Measurements from ENCODE around the gene PLEKHM3.
A peak's percentile ranks its signal among the peaks of the same experiment; 100 is the strongest.

PLEKHM3 gene

GRCh38 chr2:207875473-207876212 is 149.7 kb downstream of the PLEKHM3 start:
- Mint-ChIP-seq H3K4me3 (no peak overlapping the region), H3K27ac (no peak overlapping the region)

GRCh38 chr2:207873794-207874193 is 151.5 kb downstream of the PLEKHM3 start:
- Mint-ChIP-seq H3K36me3 (no peaks in the 10 kb centered on the region), H3K4me3 (no peak overlapping the region), H3K27me3 (no peaks in the 10 kb centered on the region), H3K27ac (no peak overlapping the region), H3K9me3 (no peaks in the 10 kb centered on the region), H3K4me1 (peaks cover 0 to 13% of the 10 kb centered on the region in 2 donors)
- peak; percentile 72 to 82 for ATAC-seq (replicated peaks)
- DNase-seq: no peak

More at GRCh38 chr2:207875473-207876212, 149.7 kb downstream of the PLEKHM3 start:
- H3K4me1 Mint-ChIP-seq: peaks cover 0 to 6% of the 10 kb centered on the region in 2 donors
- ATAC-seq (replicated peaks) (no peak), DNase-seq (no peak)
- no peaks in the 10 kb centered on the region for H3K9me3 Mint-ChIP-seq
- no peaks in the 10 kb centered on the region for H3K36me3 Mint-ChIP-seq
- no peaks in the 10 kb centered on the region for H3K27me3 Mint-ChIP-seq

- H3K9me3 Mint-ChIP-seq: no peaks in the 10 kb centered on the region
- no peaks in the 10 kb centered on the region for H3K36me3 Mint-ChIP-seq
- no peak overlapping the region for H3K4me3 Mint-ChIP-seq
- DNase-seq (no peak), ATAC-seq (replicated peaks) (no peak)
- H3K27ac Mint-ChIP-seq: no peak overlapping the region
- peaks cover 0 to 13% of the 10 kb centered on the region in 2 donors for H3K4me1 Mint-ChIP-seq
- no peaks in the 10 kb centered on the region for H3K27me3 Mint-ChIP-seq
Observed at GRCh38 chr2:207871911-207872310, 153.4 kb downstream of the PLEKHM3 start.

GRCh38 chr2:207871506-207871905 is 153.8 kb downstream of the PLEKHM3 start:
- no peaks in the 10 kb centered on the region for H3K27me3 Mint-ChIP-seq
- no peak overlapping the region for H3K4me3 Mint-ChIP-seq
- no peak for ATAC-seq (replicated peaks)
- H3K9me3 Mint-ChIP-seq: no peaks in the 10 kb centered on the region
- H3K36me3 Mint-ChIP-seq: no peaks in the 10 kb centered on the region
- no peak overlapping the region for H3K27ac Mint-ChIP-seq
- no peak for DNase-seq
- peaks cover 0 to 13% of the 10 kb centered on the region in 2 donors for H3K4me1 Mint-ChIP-seq

- ATAC-seq (replicated peaks) (no peak), DNase-seq (no peak)
- H3K9me3 Mint-ChIP-seq: no peaks in the 10 kb centered on the region
- no peaks in the 10 kb centered on the region for H3K36me3 Mint-ChIP-seq
- no peak overlapping the region for H3K4me3 Mint-ChIP-seq
- H3K27ac Mint-ChIP-seq: no peak overlapping the region
- H3K27me3 Mint-ChIP-seq: no peaks in the 10 kb centered on the region
- H3K4me1 Mint-ChIP-seq: peaks cover 0 to 13% of the 10 kb centered on the region in 2 donors
Observed at GRCh38 chr2:207870814-207871213, 154.5 kb downstream of the PLEKHM3 start.

- DNase-seq: no peak
Observed at GRCh38 chr2:207869784-207870778, 155.2 kb downstream of the PLEKHM3 start.

GRCh38 chr2:207868855-207869596 is 156.3 kb downstream of the PLEKHM3 start:
- ATAC-seq (replicated peaks): no peak
- H3K4me1 Mint-ChIP-seq: peaks cover 0 to 11% of the 10 kb centered on the region in 2 donors
- no peak for DNase-seq
- H3K27ac Mint-ChIP-seq: no peak overlapping the region
- no peaks in the 10 kb centered on the region for H3K27me3 Mint-ChIP-seq
- no peaks in the 10 kb centered on the region for H3K36me3 Mint-ChIP-seq
- H3K9me3 Mint-ChIP-seq: no peaks in the 10 kb centered on the region
- H3K4me3 Mint-ChIP-seq: no peak overlapping the region

More at GRCh38 chr2:207869784-207870778, 155.2 kb downstream of the PLEKHM3 start:
- Mint-ChIP-seq H3K9me3 (no peaks in the 10 kb centered on the region), H3K4me3 (no peak overlapping the region), H3K36me3 (no peaks in the 10 kb centered on the region), H3K27me3 (no peaks in the 10 kb centered on the region), H3K4me1 (peaks cover 0 to 13% of the 10 kb centered on the region in 2 donors), H3K27ac (no peak overlapping the region)
- ATAC-seq (replicated peaks): no peak

GRCh38 chr2:207867905-207868304 is 157.4 kb downstream of the PLEKHM3 start:
- H3K4me1 Mint-ChIP-seq: peaks cover 0 to 7% of the 10 kb centered on the region in 2 donors
- DNase-seq (no peak), ATAC-seq (replicated peaks) (no peak)
- no peaks in the 10 kb centered on the region for H3K27me3 Mint-ChIP-seq
- H3K4me3 Mint-ChIP-seq: no peak overlapping the region
- H3K27ac Mint-ChIP-seq: no peak overlapping the region
- no peaks in the 10 kb centered on the region for H3K9me3 Mint-ChIP-seq
- no peaks in the 10 kb centered on the region for H3K36me3 Mint-ChIP-seq

GRCh38 chr2:207867056-207867455 is 158.3 kb downstream of the PLEKHM3 start:
- no peaks in the 10 kb centered on the region for H3K36me3 Mint-ChIP-seq
- H3K4me1 Mint-ChIP-seq: peaks cover 0 to 7% of the 10 kb centered on the region in 2 donors
- no peak for ATAC-seq (replicated peaks)
- H3K27me3 Mint-ChIP-seq: no peaks in the 10 kb centered on the region
- no peak overlapping the region for H3K4me3 Mint-ChIP-seq
- no peaks in the 10 kb centered on the region for H3K9me3 Mint-ChIP-seq
- no peak overlapping the region for H3K27ac Mint-ChIP-seq
- DNase-seq: no peak

GRCh38 chr2:207865210-207865609 is 160.1 kb downstream of the PLEKHM3 start:
- Mint-ChIP-seq H3K27me3 (no peaks in the 10 kb centered on the region), H3K4me1 (peaks cover 0 to 6% of the 10 kb centered on the region in 2 donors), H3K9me3 (no peaks in the 10 kb centered on the region), H3K36me3 (peaks cover 8 to 10% of the 10 kb centered on the region in 2 donors), H3K27ac (no peak overlapping the region), H3K4me3 (no peak overlapping the region)
- DNase-seq: no peak
- ATAC-seq (replicated peaks): no peak

- Mint-ChIP-seq H3K4me3 (no peak overlapping the region), H3K9me3 (no peaks in the 10 kb centered on the region), H3K27ac (no peak overlapping the region), H3K36me3 (peaks cover 12 to 13% of the 10 kb centered on the region in 2 donors), H3K27me3 (no peaks in the 10 kb centered on the region), H3K4me1 (no peaks in the 10 kb centered on the region)
- no peak for DNase-seq
- no peak for ATAC-seq (replicated peaks)
Observed at GRCh38 chr2:207863345-207863744, 162.0 kb downstream of the PLEKHM3 start.

GRCh38 chr2:207861789-207862188 is 163.5 kb downstream of the PLEKHM3 start:
- DNase-seq (no peak), ATAC-seq (replicated peaks) (no peak)
- Mint-ChIP-seq H3K36me3 (peaks cover 12 to 13% of the 10 kb centered on the region in 2 donors), H3K27ac (no peak overlapping the region), H3K9me3 (no peaks in the 10 kb centered on the region), H3K27me3 (no peaks in the 10 kb centered on the region), H3K4me3 (no peak overlapping the region), H3K4me1 (no peaks in the 10 kb centered on the region)

GRCh38 chr2:207860685-207861084 is 164.6 kb downstream of the PLEKHM3 start:
- H3K27ac Mint-ChIP-seq: peak overlapping the region; percentile 56
- no peaks in the 10 kb centered on the region for H3K27me3 Mint-ChIP-seq
- ATAC-seq (replicated peaks) (no peak), DNase-seq (no peak)
- peaks cover 12 to 13% of the 10 kb centered on the region in 2 donors for H3K36me3 Mint-ChIP-seq
- no peaks in the 10 kb centered on the region for H3K4me1 Mint-ChIP-seq
- H3K9me3 Mint-ChIP-seq: no peaks in the 10 kb centered on the region
- no peak overlapping the region for H3K4me3 Mint-ChIP-seq

- Mint-ChIP-seq H3K9me3 (no peaks in the 10 kb centered on the region), H3K27ac (no peak overlapping the region), H3K36me3 (peaks cover 11 to 13% of the 10 kb centered on the region in 2 donors), H3K4me3 (no peak overlapping the region), H3K27me3 (no peaks in the 10 kb centered on the region), H3K4me1 (no peaks in the 10 kb centered on the region)
- DNase-seq (no peak), ATAC-seq (replicated peaks) (no peak)
Observed at GRCh38 chr2:207855591-207855990, 169.7 kb downstream of the PLEKHM3 start.

All from stimulated activated naive B cell treated with anti-CD40 and anti-IgM and Interleukin-4, amounts not matched to agents 10 μg/mL and 1 μg/mL and 100 μg/mL, for 72 hours (primary cell).